ENCODE results near the gene OR5AN1.

- TF ChIP-seq CTBP1 (IDR thresholded peaks at IDR 0.05; ENCODE audit: borderline replicate concordance), result no peak
- TF ChIP-seq SUZ12 (IDR thresholded peaks at IDR 0.05), result no peak
- no peak for TF ChIP-seq HDGF (IDR thresholded peaks at IDR 0.05; ENCODE audit: borderline replicate concordance)
Observed at GRCh38 chr11:59418156-59418555, 59.5 kb downstream of the OR5AN1 start.
